Measurements from ENCODE around the gene RIGI. TPM values are rescaled to one million over a fixed set of nuclear protein-coding genes. Genes with fewer than 3 reads are reported as not detected.

The RIGI gene
- total and polyA plus RNA-seq, 4 donors, result 4.7 to 12.2 (median 8.6) TPM

Other genes starting within 250 kb of the RIGI start
- gene ACO1, start 141.6 kb downstream of the RIGI start, total RNA-seq, result 10 to 100 TPM; 28.9 to 36.3 TPM
- 10 to 100 TPM; 27.6 to 27.8 TPM for gene ACO1, start 141.6 kb downstream of the RIGI start, polyA plus RNA-seq (ENCODE audit: insufficient read length in 2 of 2)
- 10 to 100 TPM in 1 of 2 donors, 1 to 10 TPM in 1; 7.0 to 27.8 TPM for gene SMIM27, start 26.1 kb upstream of the RIGI start, total RNA-seq
- 10 to 100 TPM; 19.5 to 22.9 TPM for gene SMIM27, start 26.1 kb upstream of the RIGI start, polyA plus RNA-seq (ENCODE audit: insufficient read length in 2 of 2)
- 10 to 100 TPM; 30.7 to 42.3 TPM for gene TOPORS, start 26.4 kb upstream of the RIGI start, total RNA-seq
- gene TOPORS, start 26.4 kb upstream of the RIGI start, polyA plus RNA-seq (ENCODE audit: insufficient read length in 2 of 2), result 10 to 100 TPM; 17.1 to 22.5 TPM
- 10 to 100 TPM; 48.6 to 66.7 TPM for gene NDUFB6, start 47.0 kb upstream of the RIGI start, total RNA-seq
- gene NDUFB6, start 47.0 kb upstream of the RIGI start, polyA plus RNA-seq (ENCODE audit: insufficient read length in 2 of 2), result 100 to 1,000 TPM; 101 to 109 TPM
- under 1 TPM; 0.06 to 0.10 TPM for gene TAF1L, start 109.5 kb upstream of the RIGI start, total RNA-seq
- under 1 TPM in 1 of 2 donors, not detected in 1; 0.09 TPM for gene TAF1L, start 109.5 kb upstream of the RIGI start, polyA plus RNA-seq (ENCODE audit: insufficient read length in 2 of 2)

All from spinal cord (tissue), 4 donors.